ENCODE results near the gene TBRG1. TPM values are rescaled to one million over a fixed set of nuclear protein-coding genes. Genes with fewer than 3 reads are reported as not detected.
A peak's percentile ranks its signal among the peaks of the same experiment; 100 is the strongest.

TBRG1 gene
- total and polyA plus RNA-seq, 2 of the 8 experiments (the other 6 are each of a cell fraction or from before 2014, with no cell fraction given) = 16.3 to 26.7 TPM

DNA sequence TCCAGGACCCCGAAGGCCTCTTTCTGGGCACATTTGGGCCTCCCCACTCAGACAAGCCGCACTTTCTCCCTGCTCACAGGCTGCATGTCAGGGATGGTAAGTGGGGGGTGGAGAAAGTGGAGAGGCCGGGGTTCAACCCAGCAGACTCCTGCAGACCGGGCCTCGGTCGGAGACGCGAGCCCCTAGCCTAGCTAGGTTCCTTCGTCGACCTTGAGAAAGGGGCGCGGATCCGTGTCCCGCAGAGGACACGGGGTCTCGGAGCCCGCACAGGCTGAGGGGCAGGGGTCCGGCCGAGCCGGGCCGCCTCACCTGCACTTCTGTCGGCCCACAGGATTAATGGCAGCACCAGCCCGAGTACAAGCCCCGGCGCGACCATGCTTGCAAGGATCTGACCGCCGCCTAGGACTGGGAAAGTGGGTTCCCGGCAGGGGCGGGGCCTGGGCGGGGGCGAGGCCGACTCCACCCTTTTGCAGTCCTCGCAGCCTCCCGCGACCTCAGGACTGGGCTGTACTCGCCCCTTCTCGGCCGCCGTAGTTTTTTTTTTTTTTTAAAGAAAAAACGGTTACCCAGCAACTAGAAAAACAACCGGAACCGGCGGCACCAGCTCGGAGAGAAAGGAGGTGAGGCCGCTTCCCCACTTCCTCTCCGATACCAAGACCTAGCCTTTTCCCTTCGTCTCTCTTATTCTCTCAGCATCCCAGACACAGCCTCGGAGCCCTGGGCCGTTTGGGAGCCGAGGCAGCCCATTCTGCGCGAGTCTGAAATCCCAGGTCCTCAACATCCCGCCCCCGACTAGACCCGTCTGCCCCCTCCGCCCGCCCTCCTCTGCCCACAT, 50.9 kb downstream of the TBRG1 start, which contains the start of the genes SIAE and SPA17:
Gene SIAE, minus strand, starts transcription at position 407 of the 835 bp plus-strand sequence. Its CDS starts 31 bp downstream, at position 376.
Gene SPA17, plus strand, starts transcription at position 572 of the 835 bp plus-strand sequence. CDS start 1,361 bp downstream, outside the sequence.
- H2BK5ac ChIP-seq (ENCODE audit: low read depth, low read length) = no peak within 1 kb of the TSS; the same call in 1 of the 2 replicates
- no peak within 1 kb of the TSS; the same call in 1 of the 2 replicates for H2AK5ac ChIP-seq (ENCODE audit: low read depth, low read length)
- H2BK20ac ChIP-seq (ENCODE audit: low read length) = no peak within 1 kb of the TSS
- H3K9ac ChIP-seq (replicated peaks in 1 of 4; ENCODE audit: extremely low read depth in 1 of 4, low read depth in 3 of 4, low read length in 3 of 4) = peak within 1 kb of the TSS; percentile 46 to 80 (median 66)
- no peak within 1 kb of the TSS for H3K14ac ChIP-seq (ENCODE audit: insufficient read length)
- no peaks in the 10 kb centered on the region; the same call in 1 of the 2 replicates for H3K79me1 ChIP-seq (ENCODE audit: low read depth, low read length)
- no peaks in the 10 kb centered on the region; a peak in 1 of 7 replicates for H3K4me1 ChIP-seq (replicated peaks in 1 of 4; ENCODE audit: control insufficient read depth in 3 of 4, insufficient read depth in 4 of 4, low read length in 3 of 4)
- H3K27me3 ChIP-seq (replicated peaks in 1 of 4; ENCODE audit: control insufficient read depth in 3 of 4, extremely low read depth in 1 of 4, insufficient read depth in 3 of 4, low read length in 3 of 4) = peaks cover 0 to 15% (median 5%) of the 10 kb centered on the region in 4 experiments; a peak in 6 of 7 replicates
- no peak for FAIRE-seq
- ChIA-PET POLR2A (ENCODE audit: partially characterized antibody) (interaction anchor here (0.5 to 1.7 kb wide), 17 partner anchors 10 to 192 kb away, joined by 3 to 7 read pairs (median 3); partner anchors contain the start of genes MSANTD2, NRGN and ROBO3), CTCF (ENCODE audit: partially characterized antibody) (interaction anchor here (0.6 to 3.2 kb wide), 11 partner anchors 10 to 272 kb away, joined by 3 to 20 read pairs (median 4); partner anchors contain the start of gene ESAM)
- H3K9me3 ChIP-seq (ENCODE audit: insufficient read depth in 2 of 2, low read depth in 1 of 2, low read length in 1 of 2) = no peaks in the 10 kb centered on the region
- DNase-seq (ENCODE audit: low read depth in 1 of 2, low spot score in 2 of 2) = peak; percentile 86 to 96
- H3K23ac ChIP-seq (ENCODE audit: insufficient read length) = no peak within 1 kb of the TSS
- H4K91ac ChIP-seq (replicated peaks; ENCODE audit: insufficient read length, low read length) = no peak within 1 kb of the TSS
- H4K20me1 ChIP-seq (replicated peaks in 1 of 2; ENCODE audit: control insufficient read depth in 1 of 2, insufficient read depth in 2 of 2, low read length in 2 of 2) = no peaks in the 10 kb centered on the region
- H4K8ac ChIP-seq (ENCODE audit: extremely low read depth, insufficient read depth, low read length) = peak within 1 kb of the TSS; percentile 31; the same call in 1 of the 2 replicates
- no peak within 1 kb of the TSS for H2BK15ac ChIP-seq (ENCODE audit: low read length)
- WGBS, 2 experiments (ENCODE audit: extremely low coverage in 1 of 2, insufficient coverage in 1 of 2, insufficient read length in 1 of 2, insufficient replicate concordance in 2 of 2, low coverage in 1 of 2, low lambda C conversion rate in 2 of 2, missing lambda C conversion rate in 1 of 2) = 5% methylated on average over 14 of the region's 58 CpGs; no CpG with 5 or more reads in 1 of the 2 experiments
- peak within 1 kb of the TSS; percentile 71; the same call in 1 of the 2 replicates for H3K18ac ChIP-seq (ENCODE audit: extremely low read depth, low read length)
- H3K27ac ChIP-seq (ENCODE audit: low read depth, low read length) = no peak within 1 kb of the TSS
- peak within 1 kb of the TSS; percentile 62 for H4K5ac ChIP-seq (ENCODE audit: insufficient read length, low read depth, low read length)
- peaks cover 7% of the 10 kb centered on the region; the same call in 1 of the 2 replicates for H3K23me2 ChIP-seq (ENCODE audit: low read depth, low read length)
- H2AFZ ChIP-seq (ENCODE audit: low read length) = peak within 1 kb of the TSS; percentile 93
- no peaks in the 10 kb centered on the region for H3K79me2 ChIP-seq (ENCODE audit: control insufficient read depth in 1 of 2, insufficient read depth in 2 of 2, low read length in 2 of 2)
- peak within 1 kb of the TSS; percentile 71 to 90 (median 79) for H3K4me3 ChIP-seq (ENCODE audit: extremely low read depth in 1 of 4, insufficient read depth in 2 of 4, low read depth in 3 of 4, low read length in 4 of 4)
- H2BK120ac ChIP-seq (replicated peaks; ENCODE audit: low read depth, low read length) = no peak within 1 kb of the TSS
- H3K36me3 ChIP-seq (ENCODE audit: control insufficient read depth in 2 of 4, insufficient read depth in 4 of 4, low read length in 3 of 4) = no peaks in the 10 kb centered on the region; a peak in 1 of 8 replicates
- H3K56ac ChIP-seq (replicated peaks; ENCODE audit: insufficient read length, low read depth, low read length) = no peak within 1 kb of the TSS
- H2BK12ac ChIP-seq (ENCODE audit: low read depth, low read length) = no peak within 1 kb of the TSS
- H3K4ac ChIP-seq (replicated peaks; ENCODE audit: insufficient read length, low read depth, low read length) = no peak within 1 kb of the TSS
- peak within 1 kb of the TSS; percentile 90 to 91 for H3K4me2 ChIP-seq (ENCODE audit: insufficient read depth in 1 of 2, low read depth in 2 of 2, low read length in 2 of 2)
- peak; percentile 44 for TF ChIP-seq KDM4A (IDR thresholded peaks at IDR 0.05; ENCODE audit: low read depth, low read length, severe bottlenecking)
- TF ChIP-seq TAF1 (IDR thresholded peaks at IDR 0.05; ENCODE audit: low read depth, low read length) = peak; percentile 78
- no peak for TF ChIP-seq RXRA (IDR thresholded peaks at IDR 0.05; ENCODE audit: insufficient read depth, low read depth, low read length)
- TF ChIP-seq EP300 (IDR thresholded peaks at IDR 0.05; ENCODE audit: borderline replicate concordance in 1 of 2, low read depth in 2 of 2, low read length in 2 of 2) = peak in 1 of 2 experiments; percentile 82; a peak in 1 of 3 replicates
- peak in 1 of 2 experiments; percentile 80; a peak in 2 of 3 replicates for TF ChIP-seq POLR2A (IDR thresholded peaks at IDR 0.05; ENCODE audit: control extremely low read depth in 1 of 2, low read depth in 2 of 2, low read length in 2 of 2)
- TF ChIP-seq SP1 (IDR thresholded peaks at IDR 0.05; ENCODE audit: low read depth, low read length) = peak; percentile 84
- TF ChIP-seq SIN3A (conservative IDR thresholded peaks at IDR 0.05 in 1 of 2, IDR thresholded peaks at IDR 0.05 in 1 of 2; ENCODE audit: low read depth in 1 of 2, low read length in 2 of 2) = peak in 1 of 2 experiments; percentile 31; a peak in 1 of 4 replicates
- TF ChIP-seq, protein P1, sequence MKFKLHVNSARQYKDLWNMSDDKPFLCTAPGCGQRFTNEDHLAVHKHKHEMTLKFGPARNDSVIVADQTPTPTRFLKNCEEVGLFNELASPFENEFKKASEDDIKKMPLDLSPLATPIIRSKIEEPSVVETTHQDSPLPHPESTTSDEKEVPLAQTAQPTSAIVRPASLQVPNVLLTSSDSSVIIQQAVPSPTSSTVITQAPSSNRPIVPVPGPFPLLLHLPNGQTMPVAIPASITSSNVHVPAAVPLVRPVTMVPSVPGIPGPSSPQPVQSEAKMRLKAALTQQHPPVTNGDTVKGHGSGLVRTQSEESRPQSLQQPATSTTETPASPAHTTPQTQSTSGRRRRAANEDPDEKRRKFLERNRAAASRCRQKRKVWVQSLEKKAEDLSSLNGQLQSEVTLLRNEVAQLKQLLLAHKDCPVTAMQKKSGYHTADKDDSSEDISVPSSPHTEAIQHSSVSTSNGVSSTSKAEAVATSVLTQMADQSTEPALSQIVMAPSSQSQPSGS (IDR thresholded peaks at IDR 0.05; ENCODE audit: low read length) = no peak

All from H1 (cell line).